Stimulated activated naive CD8-positive, alpha-beta T cell treated with anti-CD3 and anti-CD28 coated beads, Interleukin-15, amount 100 ng/mL, for 72 hours (primary cell): ENCODE data around the gene B4GALT4.

Experiments used
- ATAC-seq: fragments of 150-1000 bp; cut with Tn5 transposase; 2 replicates; pipeline ENCODE4 v1.10.0; 2021; ENCODE audit warnings: mild to moderate bottlenecking, moderate library complexity
- DNase-seq, 2 donors: peaks; one replicate each; pipeline ENCODE4 v3.0.0; 2021 to 2022
- H3K27ac Mint-ChIP-seq, 2 donors: one replicate each; pipeline ENCODE4 v1.8.0; 2022; ENCODE audit warnings: mild to moderate bottlenecking in 2 of 2, mixed read lengths in 2 of 2, moderate library complexity in 2 of 2
- H3K27me3 Mint-ChIP-seq: one replicate; pipeline ENCODE4 v1.8.0; 2022; ENCODE audit warnings: mixed read lengths
- H3K4me1 Mint-ChIP-seq: one replicate; pipeline ENCODE4 v1.8.0; 2022; ENCODE audit warnings: mild to moderate bottlenecking, mixed read lengths
- H3K4me3 Mint-ChIP-seq, 2 donors: one replicate each; pipeline ENCODE4 v1.8.0; 2022; ENCODE audit warnings: mild to moderate bottlenecking in 2 of 2, mixed read lengths in 2 of 2, moderate library complexity in 1 of 2
- H3K9me3 Mint-ChIP-seq, 2 donors: one replicate each; pipeline ENCODE4 v1.8.0; 2022; ENCODE audit warnings: mixed read lengths in 2 of 2

Gene B4GALT4

GRCh38 chr3:119225121-119225520 is 15.6 kb downstream of the B4GALT4 start:
- H3K27me3 Mint-ChIP-seq, result no peaks in the 10 kb centered on the region
- no peak overlapping the region for H3K27ac Mint-ChIP-seq
- H3K4me1 Mint-ChIP-seq, result peaks cover 13% of the 10 kb centered on the region
- DNase-seq (no peak), ATAC-seq (no peak)
- no peak overlapping the region for H3K4me3 Mint-ChIP-seq
- no peaks in the 10 kb centered on the region for H3K9me3 Mint-ChIP-seq

- H3K27ac Mint-ChIP-seq, result no peak overlapping the region
- ATAC-seq, result no peak
- H3K9me3 Mint-ChIP-seq, result no peaks in the 10 kb centered on the region
- no peaks in the 10 kb centered on the region for H3K27me3 Mint-ChIP-seq
- no peak overlapping the region for H3K4me3 Mint-ChIP-seq
- no peak for DNase-seq
- peaks cover 24% of the 10 kb centered on the region for H3K4me1 Mint-ChIP-seq
Measured at GRCh38 chr3:119223511-119223910, 17.2 kb downstream of the B4GALT4 start.

GRCh38 chr3:119222391-119222790 is 18.3 kb downstream of the B4GALT4 start:
- Mint-ChIP-seq H3K9me3 (no peaks in the 10 kb centered on the region), H3K4me3 (no peak overlapping the region), H3K27me3 (no peaks in the 10 kb centered on the region), H3K27ac (no peak overlapping the region), H3K4me1 (peaks cover 25% of the 10 kb centered on the region)
- ATAC-seq (no peak), DNase-seq (no peak)

- no peak overlapping the region for H3K27ac Mint-ChIP-seq
- peaks cover 25% of the 10 kb centered on the region for H3K4me1 Mint-ChIP-seq
- ATAC-seq (no peak), DNase-seq (no peak)
- H3K27me3 Mint-ChIP-seq, result no peaks in the 10 kb centered on the region
- no peaks in the 10 kb centered on the region for H3K9me3 Mint-ChIP-seq
- no peak overlapping the region for H3K4me3 Mint-ChIP-seq
Measured at GRCh38 chr3:119221779-119222320, 18.8 kb downstream of the B4GALT4 start.

- DNase-seq (no peak), ATAC-seq (no peak)
- Mint-ChIP-seq H3K27ac (peak overlapping the region in 1 of 2 donors; percentile 89), H3K9me3 (no peaks in the 10 kb centered on the region), H3K27me3 (no peaks in the 10 kb centered on the region), H3K4me1 (peaks cover 18% of the 10 kb centered on the region), H3K4me3 (no peak overlapping the region)
Measured at GRCh38 chr3:119220970-119221667, 19.6 kb downstream of the B4GALT4 start.

GRCh38 chr3:119220198-119220597 is 20.5 kb downstream of the B4GALT4 start:
- no peak for DNase-seq
- Mint-ChIP-seq H3K9me3 (no peaks in the 10 kb centered on the region), H3K27ac (peak overlapping the region in 1 of 2 donors; percentile 19), H3K4me1 (peaks cover 16% of the 10 kb centered on the region), H3K4me3 (no peak overlapping the region), H3K27me3 (no peaks in the 10 kb centered on the region)
- no peak for ATAC-seq

GRCh38 chr3:119219069-119219468 is 21.6 kb downstream of the B4GALT4 start:
- DNase-seq (peak in 1 of 2 donors; percentile 32), ATAC-seq (peak; percentile 91)
- peak overlapping the region; percentile 46 to 61 for H3K4me3 Mint-ChIP-seq
- H3K4me1 Mint-ChIP-seq, result peaks cover 16% of the 10 kb centered on the region
- H3K9me3 Mint-ChIP-seq, result no peaks in the 10 kb centered on the region
- H3K27me3 Mint-ChIP-seq, result no peaks in the 10 kb centered on the region
- H3K27ac Mint-ChIP-seq, result peak overlapping the region; percentile 79 to 97

GRCh38 chr3:119211803-119212202 is 28.9 kb downstream of the B4GALT4 start:
- Mint-ChIP-seq H3K27ac (no peak overlapping the region), H3K4me3 (no peak overlapping the region), H3K4me1 (peaks cover 23% of the 10 kb centered on the region), H3K9me3 (no peaks in the 10 kb centered on the region), H3K27me3 (no peaks in the 10 kb centered on the region)
- ATAC-seq (no peak), DNase-seq (no peak)

GRCh38 chr3:119211193-119211592 is 29.5 kb downstream of the B4GALT4 start:
- Mint-ChIP-seq H3K9me3 (no peaks in the 10 kb centered on the region), H3K27me3 (no peaks in the 10 kb centered on the region), H3K4me3 (no peak overlapping the region), H3K27ac (no peak overlapping the region), H3K4me1 (peaks cover 29% of the 10 kb centered on the region)
- no peak for DNase-seq
- ATAC-seq, result no peak

- H3K9me3 Mint-ChIP-seq, result no peaks in the 10 kb centered on the region
- H3K27me3 Mint-ChIP-seq, result no peaks in the 10 kb centered on the region
- peak; percentile 9 for ATAC-seq
- no peak overlapping the region for H3K4me3 Mint-ChIP-seq
- no peak overlapping the region for H3K27ac Mint-ChIP-seq
- H3K4me1 Mint-ChIP-seq, result peaks cover 43% of the 10 kb centered on the region
- no peak for DNase-seq
Measured at GRCh38 chr3:119207512-119207875, 33.2 kb downstream of the B4GALT4 start.

GRCh38 chr3:119206611-119207511 is 33.8 kb downstream of the B4GALT4 start:
- Mint-ChIP-seq H3K4me1 (peaks cover 43% of the 10 kb centered on the region), H3K27ac (peak overlapping the region; percentile 50 to 55), H3K4me3 (no peak overlapping the region), H3K9me3 (no peaks in the 10 kb centered on the region), H3K27me3 (no peaks in the 10 kb centered on the region)
- ATAC-seq, result peak; percentile 43
- DNase-seq, result no peak

GRCh38 chr3:119205685-119206084 is 35.0 kb downstream of the B4GALT4 start:
- Mint-ChIP-seq H3K9me3 (no peaks in the 10 kb centered on the region), H3K27me3 (no peaks in the 10 kb centered on the region), H3K4me1 (peaks cover 43% of the 10 kb centered on the region), H3K27ac (no peak overlapping the region), H3K4me3 (no peak overlapping the region)
- DNase-seq, result no peak
- ATAC-seq, result no peak

- peak overlapping the region in 1 of 2 donors; percentile 24 for H3K27ac Mint-ChIP-seq
Measured at GRCh38 chr3:119205209-119205608, 35.5 kb downstream of the B4GALT4 start.

GRCh38 chr3:119195911-119196310 is 44.8 kb downstream of the B4GALT4 start:
- no peaks in the 10 kb centered on the region for H3K4me1 Mint-ChIP-seq
- H3K27ac Mint-ChIP-seq, result no peak overlapping the region
- no peaks in the 10 kb centered on the region for H3K27me3 Mint-ChIP-seq
- DNase-seq (no peak), ATAC-seq (no peak)
- H3K4me3 Mint-ChIP-seq, result no peak overlapping the region
- no peaks in the 10 kb centered on the region for H3K9me3 Mint-ChIP-seq

More at GRCh38 chr3:119205209-119205608, 35.5 kb downstream of the B4GALT4 start:
- ATAC-seq (no peak), DNase-seq (no peak)
- H3K27me3 Mint-ChIP-seq, result no peaks in the 10 kb centered on the region
- no peak overlapping the region for H3K4me3 Mint-ChIP-seq
- peaks cover 43% of the 10 kb centered on the region for H3K4me1 Mint-ChIP-seq
- no peaks in the 10 kb centered on the region for H3K9me3 Mint-ChIP-seq

GRCh38 chr3:119195151-119195476 is 45.6 kb downstream of the B4GALT4 start:
- ATAC-seq, result no peak
- Mint-ChIP-seq H3K27ac (no peak overlapping the region), H3K9me3 (no peaks in the 10 kb centered on the region), H3K4me1 (no peaks in the 10 kb centered on the region), H3K27me3 (no peaks in the 10 kb centered on the region), H3K4me3 (no peak overlapping the region)
- no peak for DNase-seq
